IMR-90 (cell line): Measurements from ENCODE around the gene TCF7. TPM values are rescaled to one million over a fixed set of nuclear protein-coding genes. Genes with fewer than 3 reads are reported as not detected.

Experiments
- FOS ChIP-seq: fragments of 150-350 bp; IDR thresholded peaks from 2 replicates; pipeline ENCODE4 v1.6.1; 2016; ENCODE audit warnings: low read depth, low read length
- MAFK ChIP-seq: IDR thresholded peaks from 2 replicates; pipeline ENCODE4 v1.6.1; 2012; ENCODE audit warnings: low read depth, low read length, improper control_type of control experiment
- RFX5 ChIP-seq: IDR thresholded peaks from 2 replicates; pipeline ENCODE4 v1.8.0; 2012; ENCODE audit warnings: low read depth, mild to moderate bottlenecking, low read length, moderate library complexity
- SMC3 ChIP-seq: fragments of 150-350 bp; IDR thresholded peaks from 2 replicates; pipeline ENCODE4 v1.6.1; 2016; ENCODE audit warnings: low read depth, mild to moderate bottlenecking, antibody characterized with exemption, low read length, moderate library complexity
- polyA plus RNA-seq, 3 experiments: library from polyadenylated mRNA; depleted of rRNA; stranded (reverse); fragments of >200 nt; gene quantifications; 2 replicates each; pipeline ENCODE4 v1.2.3, GENCODE V29; 2012; ENCODE audit warnings: low replicate concordance in 1 of 3
- total RNA-seq: library from RNA; depleted of rRNA; stranded (reverse); fragments of >200 nt; gene quantifications from 2 replicates; pipeline ENCODE4 v1.2.3, GENCODE V29; 2012
- TF ChIP-seq, protein P1 (sequence below): fragments of 150-350 bp; IDR thresholded peaks from 2 replicates; pipeline ENCODE4 v1.6.1; 2016; ENCODE audit warnings: low read depth, mild to moderate bottlenecking, low read length, moderate library complexity, borderline replicate concordance

TCF7 gene
- total and polyA plus RNA-seq, 2 of the 4 experiments (the other 2 are of a cell fraction), result 1.3 to 3.4 TPM

DNA sequence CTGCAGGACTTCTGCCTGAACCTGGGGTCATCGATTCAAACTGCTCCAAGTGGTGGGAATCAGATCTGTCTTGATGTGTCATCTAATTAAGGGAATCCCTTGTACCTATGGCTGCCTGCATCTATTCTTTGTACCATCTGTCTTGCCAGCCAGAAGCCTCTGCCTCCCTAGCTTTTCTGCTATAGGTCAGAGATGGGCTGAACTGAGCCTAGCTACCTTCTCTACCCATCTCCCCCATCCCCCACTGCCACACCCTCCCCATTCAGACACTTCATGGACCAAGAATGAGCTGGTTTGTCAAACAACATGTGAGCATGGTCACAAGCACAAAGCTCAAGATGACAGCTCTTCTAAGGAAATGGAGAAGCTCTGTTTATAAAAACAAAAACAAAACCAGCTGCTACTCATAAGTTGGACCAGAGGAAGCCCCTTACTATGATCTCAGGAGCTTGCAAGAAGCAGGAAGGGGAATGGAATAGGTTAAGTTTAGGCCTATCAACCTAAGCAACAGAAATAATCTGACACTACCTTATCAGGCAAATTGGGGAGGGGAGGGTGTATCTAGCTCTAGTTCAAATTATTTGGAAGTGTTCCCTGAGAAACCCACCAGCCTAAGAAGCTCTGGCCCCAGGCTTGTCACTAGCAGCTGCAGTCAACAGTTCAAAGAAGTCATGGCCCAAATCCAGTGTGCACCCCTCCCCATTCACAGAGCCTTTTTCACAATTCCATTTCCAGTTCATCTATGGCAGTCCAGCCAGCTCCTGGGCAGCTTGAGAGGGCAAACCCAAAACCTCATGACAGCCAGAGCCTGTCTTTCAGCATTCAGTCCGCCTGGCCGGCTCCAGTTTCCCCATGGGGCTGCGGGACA, 32.4 kb downstream of the TCF7 start (continued):
- TF ChIP-seq FOS (no peak), MAFK (no peak), RFX5 (no peak), SMC3 (no peak)
- TF ChIP-seq, protein P1, sequence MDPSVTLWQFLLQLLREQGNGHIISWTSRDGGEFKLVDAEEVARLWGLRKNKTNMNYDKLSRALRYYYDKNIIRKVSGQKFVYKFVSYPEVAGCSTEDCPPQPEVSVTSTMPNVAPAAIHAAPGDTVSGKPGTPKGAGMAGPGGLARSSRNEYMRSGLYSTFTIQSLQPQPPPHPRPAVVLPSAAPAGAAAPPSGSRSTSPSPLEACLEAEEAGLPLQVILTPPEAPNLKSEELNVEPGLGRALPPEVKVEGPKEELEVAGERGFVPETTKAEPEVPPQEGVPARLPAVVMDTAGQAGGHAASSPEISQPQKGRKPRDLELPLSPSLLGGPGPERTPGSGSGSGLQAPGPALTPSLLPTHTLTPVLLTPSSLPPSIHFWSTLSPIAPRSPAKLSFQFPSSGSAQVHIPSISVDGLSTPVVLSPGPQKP, result no peak
